ENCODE data around the gene CUX1. TPM values are rescaled to one million over a fixed set of nuclear protein-coding genes. Genes with fewer than 3 reads are reported as not detected.

Gene CUX1
- total RNA-seq, 4 donors from 2014 or later = 93.8 to 156 (median 112) TPM

DNA sequence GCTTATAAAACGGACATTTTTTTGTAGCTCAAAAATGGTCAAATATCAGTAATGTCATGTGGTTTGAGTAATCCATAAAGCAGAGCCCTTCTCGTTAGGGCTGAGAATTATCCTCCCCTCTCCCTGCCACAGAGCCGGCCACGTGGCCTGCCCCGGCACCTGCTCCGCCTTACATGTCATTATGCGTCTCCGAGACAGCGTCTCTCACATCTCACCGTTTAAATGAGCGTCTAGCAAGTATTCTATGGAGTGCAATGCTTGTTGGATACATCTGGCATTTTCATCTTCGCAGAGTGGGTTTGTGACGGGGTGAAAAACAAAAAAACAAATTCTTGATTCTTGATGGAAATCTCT is 86.1 kb downstream of the CUX1 start:
- H3K4me1 ChIP-seq = peaks cover 22 to 29% of the 10 kb centered on the region in 2 donors
- WGBS, 2 donors = 95 to 96% methylated on average over 13 of the region's 13 CpGs
- DNase-seq = no peak
- no peaks in the 10 kb centered on the region for H3K36me3 ChIP-seq
- no peaks in the 10 kb centered on the region for H3K9me3 ChIP-seq
- H3K27me3 ChIP-seq = no peaks in the 10 kb centered on the region
- H3K27ac ChIP-seq = no peak overlapping the region
- TF ChIP-seq, protein P1, sequence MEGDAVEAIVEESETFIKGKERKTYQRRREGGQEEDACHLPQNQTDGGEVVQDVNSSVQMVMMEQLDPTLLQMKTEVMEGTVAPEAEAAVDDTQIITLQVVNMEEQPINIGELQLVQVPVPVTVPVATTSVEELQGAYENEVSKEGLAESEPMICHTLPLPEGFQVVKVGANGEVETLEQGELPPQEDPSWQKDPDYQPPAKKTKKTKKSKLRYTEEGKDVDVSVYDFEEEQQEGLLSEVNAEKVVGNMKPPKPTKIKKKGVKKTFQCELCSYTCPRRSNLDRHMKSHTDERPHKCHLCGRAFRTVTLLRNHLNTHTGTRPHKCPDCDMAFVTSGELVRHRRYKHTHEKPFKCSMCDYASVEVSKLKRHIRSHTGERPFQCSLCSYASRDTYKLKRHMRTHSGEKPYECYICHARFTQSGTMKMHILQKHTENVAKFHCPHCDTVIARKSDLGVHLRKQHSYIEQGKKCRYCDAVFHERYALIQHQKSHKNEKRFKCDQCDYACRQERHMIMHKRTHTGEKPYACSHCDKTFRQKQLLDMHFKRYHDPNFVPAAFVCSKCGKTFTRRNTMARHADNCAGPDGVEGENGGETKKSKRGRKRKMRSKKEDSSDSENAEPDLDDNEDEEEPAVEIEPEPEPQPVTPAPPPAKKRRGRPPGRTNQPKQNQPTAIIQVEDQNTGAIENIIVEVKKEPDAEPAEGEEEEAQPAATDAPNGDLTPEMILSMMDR (IDR thresholded peaks at IDR 0.05) = no peak
- TF ChIP-seq POLR2A (IDR thresholded peaks at IDR 0.05) = no peak
- intact Hi-C loops (cut with DNase I) = no loop called here
- no peak overlapping the region for H3K4me3 ChIP-seq (replicated peaks in 1 of 3)

DNA sequence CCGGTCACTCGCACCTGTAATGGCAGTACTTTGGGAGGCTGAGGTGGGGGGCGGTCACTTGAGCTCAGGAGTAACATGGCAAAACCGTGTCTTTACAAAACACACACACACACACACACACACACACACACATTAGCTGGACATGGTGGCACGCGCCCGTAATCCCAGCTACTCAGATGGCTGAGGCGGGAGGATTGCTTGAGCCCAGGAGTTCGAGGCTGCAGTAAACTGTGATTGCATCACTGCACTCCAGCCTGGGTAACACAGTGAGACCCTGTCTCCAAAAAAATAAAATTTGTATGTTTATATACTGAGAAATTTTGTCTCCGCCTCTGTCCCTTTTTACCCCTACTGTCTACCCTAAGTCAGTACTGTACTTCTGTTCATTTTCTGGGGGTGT is 86.6 kb downstream of the CUX1 start:
- peaks cover 20 to 24% of the 10 kb centered on the region in 2 donors for H3K4me1 ChIP-seq
- no peaks in the 10 kb centered on the region for H3K27me3 ChIP-seq
- TF ChIP-seq, protein P1 (IDR thresholded peaks at IDR 0.05) = no peak
- no peak for TF ChIP-seq POLR2A (IDR thresholded peaks at IDR 0.05)
- no peak overlapping the region for H3K4me3 ChIP-seq (replicated peaks in 1 of 3)
- H3K9me3 ChIP-seq = no peaks in the 10 kb centered on the region
- intact Hi-C loops (cut with DNase I) = no loop called here
- WGBS, 2 donors = 94 to 98% methylated on average over 10 of the region's 10 CpGs
- no peaks in the 10 kb centered on the region for H3K36me3 ChIP-seq
- no peak for DNase-seq
- no peak overlapping the region for H3K27ac ChIP-seq

DNA sequence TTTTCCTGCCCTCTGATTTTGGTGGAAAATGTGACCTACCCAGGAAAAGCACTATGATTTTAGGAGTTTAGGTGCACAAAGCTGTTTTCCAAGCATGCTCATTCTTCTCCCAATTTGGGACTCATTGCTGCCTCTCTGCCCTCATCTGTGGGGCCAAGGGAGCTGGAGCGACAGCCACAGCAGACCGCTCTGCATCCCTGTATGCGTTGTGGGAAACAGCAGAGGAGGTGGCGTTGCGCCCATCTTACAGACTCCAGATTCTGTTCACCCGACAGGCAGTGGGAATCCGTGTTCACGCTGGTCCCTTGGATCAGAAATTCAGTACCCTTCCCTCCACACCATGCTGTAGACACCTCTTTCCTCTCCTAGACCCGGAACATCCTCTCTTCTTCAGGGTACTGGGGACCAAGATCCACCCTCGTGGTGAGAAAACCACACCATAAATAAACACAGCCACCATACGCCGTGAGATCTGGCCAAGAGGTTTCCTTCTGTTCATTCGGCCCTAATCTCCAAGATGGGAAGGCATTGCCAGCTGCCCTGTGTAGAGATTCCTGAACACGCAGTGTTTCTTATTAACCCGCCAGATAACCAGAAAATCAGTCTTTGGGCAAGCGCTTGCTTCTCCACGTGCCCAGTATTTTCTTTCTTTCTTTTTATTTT is 87.9 kb downstream of the CUX1 start:
- TF ChIP-seq, protein P1 (IDR thresholded peaks at IDR 0.05) = no peak
- TF ChIP-seq POLR2A (IDR thresholded peaks at IDR 0.05) = no peak
- Histone ChIP-seq H3K9me3 (no peaks in the 10 kb centered on the region), H3K4me3 (replicated peaks in 1 of 3) (no peak overlapping the region), H3K27ac (no peak overlapping the region), H3K4me1 (peaks cover 8 to 17% of the 10 kb centered on the region in 2 donors), H3K27me3 (no peaks in the 10 kb centered on the region), H3K36me3 (no peaks in the 10 kb centered on the region)
- WGBS, 2 donors = 93 to 96% methylated on average over 16 to 17 of the region's 17 CpGs
- no peak for DNase-seq
- intact Hi-C loops (cut with DNase I) = no loop called here

DNA sequence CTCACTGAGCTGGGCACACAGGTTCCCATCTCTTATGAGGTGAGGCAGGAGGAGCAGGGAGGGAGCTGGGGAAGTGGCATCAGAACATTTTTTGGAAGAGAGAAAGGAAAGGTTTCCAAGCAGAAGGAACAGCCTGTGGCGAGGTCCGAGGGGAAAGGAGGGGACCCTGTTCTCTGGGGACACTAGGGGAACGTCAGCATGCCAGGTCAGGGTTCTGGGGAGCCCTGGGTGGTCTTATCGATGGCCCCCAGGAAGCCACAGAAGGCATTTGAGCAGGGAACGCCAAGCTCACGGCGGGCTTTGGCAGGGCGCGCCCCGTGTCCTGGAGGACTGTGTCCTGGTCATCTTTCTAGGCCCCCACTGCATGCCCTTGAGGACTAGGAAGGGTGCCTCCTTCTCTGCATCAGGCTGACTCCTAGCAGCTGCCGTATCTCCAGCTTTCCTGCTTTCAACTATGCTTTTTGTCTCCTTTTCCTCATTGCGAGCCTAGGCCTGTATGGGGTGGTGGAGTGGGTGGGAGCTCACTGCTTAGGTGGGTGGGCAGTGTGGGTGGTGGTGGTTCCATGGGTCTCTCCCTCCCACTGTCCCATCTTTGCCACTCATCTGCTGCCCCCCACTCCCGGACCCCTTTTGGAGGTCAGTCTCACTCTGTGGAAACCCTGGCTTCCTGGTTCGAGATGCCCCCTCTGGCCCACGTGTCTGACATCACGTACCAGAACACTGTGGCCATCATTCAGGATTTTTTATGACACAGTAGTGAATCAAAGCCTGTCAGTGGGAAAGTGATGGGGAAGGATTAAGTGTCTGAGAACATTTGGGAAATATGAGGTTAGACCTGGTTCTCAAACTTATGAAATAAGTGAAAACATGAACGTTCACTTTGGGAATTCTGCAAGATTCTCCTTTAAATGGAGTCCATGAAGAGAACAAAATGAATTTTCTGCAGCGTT is 89.1 kb downstream of the CUX1 start:
- Histone ChIP-seq H3K4me3 (replicated peaks in 1 of 3) (no peak overlapping the region), H3K27me3 (no peaks in the 10 kb centered on the region), H3K4me1 (peaks cover 4 to 9% of the 10 kb centered on the region in 2 donors), H3K9me3 (no peaks in the 10 kb centered on the region), H3K36me3 (no peaks in the 10 kb centered on the region), H3K27ac (no peak overlapping the region)
- 94 to 96% methylated on average over 16 to 18 of the region's 18 CpGs for WGBS, 2 donors
- DNase-seq = no peak
- TF ChIP-seq, protein P1 (IDR thresholded peaks at IDR 0.05) = no peak
- no peak for TF ChIP-seq POLR2A (IDR thresholded peaks at IDR 0.05)
- intact Hi-C loops (cut with DNase I) = no loop called here
